Osteocyte (in vitro differentiated cells): ENCODE measurements around the gene KDM4D. TPM values are rescaled to one million over a fixed set of nuclear protein-coding genes. Genes with fewer than 3 reads are reported as not detected.
"Not testable (repeated sequence)": the region's sequence is repeated elsewhere in the genome, so short reads cannot be mapped to it uniquely, and the experiment has no call there.

Experiments used
- DNase-seq: peaks from one replicate; pipeline ENCODE4 v3.0.0; 2021; ENCODE audit warnings: mixed read lengths; ENCODE audit not compliant: unreplicated experiment; ENCODE audit errors: extremely low spot score
- H3K27ac Mint-ChIP-seq: one replicate; pipeline ENCODE4 v1.8.0; 2021; ENCODE audit warnings: mild to moderate bottlenecking, mixed read lengths; ENCODE audit not compliant: unreplicated experiment
- H3K27me3 Mint-ChIP-seq: one replicate; pipeline ENCODE4 v1.8.0; 2021; ENCODE audit warnings: mixed read lengths; ENCODE audit not compliant: unreplicated experiment
- H3K36me3 Mint-ChIP-seq: one replicate; pipeline ENCODE4 v1.8.0; 2021; ENCODE audit warnings: mixed read lengths; ENCODE audit not compliant: unreplicated experiment
- H3K4me1 Mint-ChIP-seq: one replicate; pipeline ENCODE4 v1.8.0; 2021; ENCODE audit warnings: mixed read lengths; ENCODE audit not compliant: unreplicated experiment
- H3K4me3 Mint-ChIP-seq: one replicate; pipeline ENCODE4 v1.8.0; 2021; ENCODE audit warnings: mild to moderate bottlenecking, moderate library complexity, mixed read lengths; ENCODE audit not compliant: unreplicated experiment
- H3K9me3 Mint-ChIP-seq: one replicate; pipeline ENCODE4 v1.8.0; 2021; ENCODE audit warnings: mixed read lengths; ENCODE audit not compliant: unreplicated experiment
- total RNA-seq: library from RNA; stranded (reverse); gene quantifications from 2 replicates; pipeline ENCODE4 v1.2.1, GENCODE V29; 2021
- TF ChIP-seq, protein P1 (sequence below): fragments of 200-600 bp; sonication (generic); IDR thresholded peaks from 2 replicates; pipeline ENCODE4 v1.5.0; 2021; ENCODE audit warnings: antibody characterized with exemption, mild to moderate bottlenecking, moderate library complexity

KDM4D gene
- total RNA-seq, 1 donor from 2014 or later = 0.81 TPM

- no peak for DNase-seq
- no peak overlapping the region for H3K27ac Mint-ChIP-seq
- TF ChIP-seq, protein P1, sequence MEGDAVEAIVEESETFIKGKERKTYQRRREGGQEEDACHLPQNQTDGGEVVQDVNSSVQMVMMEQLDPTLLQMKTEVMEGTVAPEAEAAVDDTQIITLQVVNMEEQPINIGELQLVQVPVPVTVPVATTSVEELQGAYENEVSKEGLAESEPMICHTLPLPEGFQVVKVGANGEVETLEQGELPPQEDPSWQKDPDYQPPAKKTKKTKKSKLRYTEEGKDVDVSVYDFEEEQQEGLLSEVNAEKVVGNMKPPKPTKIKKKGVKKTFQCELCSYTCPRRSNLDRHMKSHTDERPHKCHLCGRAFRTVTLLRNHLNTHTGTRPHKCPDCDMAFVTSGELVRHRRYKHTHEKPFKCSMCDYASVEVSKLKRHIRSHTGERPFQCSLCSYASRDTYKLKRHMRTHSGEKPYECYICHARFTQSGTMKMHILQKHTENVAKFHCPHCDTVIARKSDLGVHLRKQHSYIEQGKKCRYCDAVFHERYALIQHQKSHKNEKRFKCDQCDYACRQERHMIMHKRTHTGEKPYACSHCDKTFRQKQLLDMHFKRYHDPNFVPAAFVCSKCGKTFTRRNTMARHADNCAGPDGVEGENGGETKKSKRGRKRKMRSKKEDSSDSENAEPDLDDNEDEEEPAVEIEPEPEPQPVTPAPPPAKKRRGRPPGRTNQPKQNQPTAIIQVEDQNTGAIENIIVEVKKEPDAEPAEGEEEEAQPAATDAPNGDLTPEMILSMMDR = no peak
- H3K36me3 Mint-ChIP-seq = no peaks in the 10 kb centered on the region
- H3K27me3 Mint-ChIP-seq = peaks cover 25% of the 10 kb centered on the region
- H3K4me1 Mint-ChIP-seq = peaks cover 5% of the 10 kb centered on the region
- no peak overlapping the region for H3K4me3 Mint-ChIP-seq
- H3K9me3 Mint-ChIP-seq = peaks cover 10% of the 10 kb centered on the region
Observed at GRCh38 chr11:95003716-95004115, 30.2 kb downstream of the KDM4D start.

DNA sequence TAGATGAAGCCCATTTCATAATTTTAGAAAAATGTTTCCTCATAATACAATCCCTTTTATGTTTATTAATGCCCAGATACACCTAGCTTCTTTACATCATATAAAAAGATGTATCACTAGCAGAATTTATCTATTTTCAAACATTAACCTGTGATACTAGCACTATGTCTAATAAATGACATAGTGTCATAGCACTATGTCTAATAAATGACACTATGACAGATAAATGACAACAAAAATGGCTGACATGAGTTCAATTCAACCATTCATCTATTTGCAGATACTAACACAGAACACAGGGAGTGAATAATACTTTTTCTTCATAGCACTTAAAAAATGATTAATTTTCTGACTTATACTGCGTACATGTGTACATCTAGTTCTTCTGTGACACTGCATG, 32.1 kb downstream of the KDM4D start:
- Mint-ChIP-seq H3K4me3 (no peak overlapping the region), H3K9me3 (peaks cover 10% of the 10 kb centered on the region), H3K27me3 (peaks cover 43% of the 10 kb centered on the region), H3K4me1 (peaks cover 5% of the 10 kb centered on the region), H3K27ac (no peak overlapping the region), H3K36me3 (no peaks in the 10 kb centered on the region)
- TF ChIP-seq, protein P1 = no peak
- no peak for DNase-seq

- H3K36me3 Mint-ChIP-seq = no peaks in the 10 kb centered on the region
- H3K9me3 Mint-ChIP-seq = peaks cover 10% of the 10 kb centered on the region
- no peak overlapping the region for H3K27ac Mint-ChIP-seq
- TF ChIP-seq, protein P1 = no peak
- no peak for DNase-seq
- peaks cover 51% of the 10 kb centered on the region for H3K27me3 Mint-ChIP-seq
- H3K4me1 Mint-ChIP-seq = no peaks in the 10 kb centered on the region
- no peak overlapping the region for H3K4me3 Mint-ChIP-seq
Observed at GRCh38 chr11:95011376-95011775, 37.9 kb downstream of the KDM4D start.

- Mint-ChIP-seq H3K9me3 (no peaks in the 10 kb centered on the region), H3K36me3 (no peaks in the 10 kb centered on the region), H3K4me3 (no peak overlapping the region), H3K27me3 (peaks cover 30% of the 10 kb centered on the region), H3K27ac (no peak overlapping the region), H3K4me1 (no peaks in the 10 kb centered on the region)
- TF ChIP-seq, protein P1 = no peak
- DNase-seq = no peak
Observed at GRCh38 chr11:95014184-95014821, 40.8 kb downstream of the KDM4D start.

- Mint-ChIP-seq H3K27me3 (peaks cover 14% of the 10 kb centered on the region), H3K27ac (no peak overlapping the region), H3K4me1 (no peaks in the 10 kb centered on the region), H3K36me3 (no peaks in the 10 kb centered on the region), H3K9me3 (no peaks in the 10 kb centered on the region), H3K4me3 (no peak overlapping the region)
- TF ChIP-seq, protein P1 = no peak
- no peak for DNase-seq
Observed at GRCh38 chr11:95016139-95016538, 42.6 kb downstream of the KDM4D start.

DNA sequence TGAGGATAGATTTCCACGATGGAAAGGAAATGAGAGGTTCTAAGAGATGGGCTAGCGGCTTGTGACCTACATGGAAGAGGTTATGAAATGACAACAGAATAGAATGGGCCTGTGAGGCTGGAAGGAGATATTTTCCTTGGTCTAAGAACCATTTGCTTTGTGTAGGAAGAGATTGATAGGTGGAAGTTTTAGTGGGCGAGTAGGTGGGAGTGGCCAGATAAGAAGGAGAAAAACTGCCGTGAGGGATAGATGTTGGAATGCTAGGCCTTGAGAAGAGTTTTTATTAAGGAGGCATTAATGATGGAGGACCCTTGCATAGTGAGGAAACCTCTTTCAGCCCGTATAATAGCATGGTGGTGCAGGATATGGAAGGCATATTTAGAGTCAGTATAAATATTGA, 48.0 kb downstream of the KDM4D start:
- not testable (repeated sequence) for H3K36me3 Mint-ChIP-seq, H3K4me1 Mint-ChIP-seq, H3K4me3 Mint-ChIP-seq, H3K9me3 Mint-ChIP-seq, H3K27ac Mint-ChIP-seq, H3K27me3 Mint-ChIP-seq, DNase-seq
